Activated CD8-positive, alpha-beta T cell treated with anti-CD3 and anti-CD28 coated beads for 36 hours (primary cell): Measurements from ENCODE around the gene HBP1. TPM values are rescaled to one million over a fixed set of nuclear protein-coding genes. Genes with fewer than 3 reads are reported as not detected.

Experiments
- ATAC-seq: fragments of 200-7000 bp; cut with Tn5 transposase; one replicate; pipeline ENCODE4 v1.10.0; 2021; ENCODE audit warnings: mild to moderate bottlenecking, moderate library complexity
- CTCF ChIA-PET: fragments of 350-600 bp; sonication (Branson Sonifier 250); formaldehyde crosslinking; loops from one replicate; lab custom pipeline; 2021; ENCODE audit warnings: antibody characterized with exemption; lab: Charles Lee
- POLR2A ChIA-PET: fragments of 350-600 bp; sonication (Branson Sonifier 250); formaldehyde crosslinking; loops from one replicate; lab custom pipeline; 2021; ENCODE audit warnings: antibody characterized with exemption; lab: Charles Lee
- DNase-seq: peaks from one replicate; pipeline ENCODE4 v3.0.0-alpha.2; 2020
- H3K27ac Mint-ChIP-seq: one replicate; pipeline ENCODE4 v1.8.0; 2021; ENCODE audit warnings: mild to moderate bottlenecking, mixed read lengths
- H3K27me3 Mint-ChIP-seq: one replicate; pipeline ENCODE4 v1.8.0; 2021; ENCODE audit warnings: mixed read lengths
- H3K36me3 Mint-ChIP-seq: one replicate; pipeline ENCODE4 v1.8.0; 2021; ENCODE audit warnings: low read depth, mixed read lengths
- H3K4me1 Mint-ChIP-seq: one replicate; pipeline ENCODE4 v1.8.0; 2021; ENCODE audit warnings: low read depth, mixed read lengths
- H3K4me3 Mint-ChIP-seq: one replicate; pipeline ENCODE4 v1.8.0; 2021; ENCODE audit warnings: mild to moderate bottlenecking, moderate library complexity, mixed read lengths
- H3K9me3 Mint-ChIP-seq: one replicate; pipeline ENCODE4 v1.8.0; 2021; ENCODE audit warnings: mixed read lengths
- CTCF ChIP-seq: fragments of 200-600 bp; IDR thresholded peaks from one replicate; pipeline ENCODE4 v1.8.0; 2022; ENCODE audit warnings: antibody characterized with exemption, mild to moderate bottlenecking
- intact Hi-C: fragments of 100-400 bp; cut with micrococcal nuclease; formaldehyde crosslinking; loops from one replicate; pipeline ENCODE4 v1.10.0; 2022
- total RNA-seq, 2 experiments: library from RNA; stranded (reverse); gene quantifications; one replicate each; pipeline ENCODE4 v1.2.3, GENCODE V29; 2021

Gene HBP1
- total RNA-seq, 2 experiments from 2014 or later, result 23.8 to 30.5 TPM

GRCh38 chr7:107230334-107230733, 61.5 kb downstream of the HBP1 start:
- H3K4me1 Mint-ChIP-seq, result no peaks in the 10 kb centered on the region
- H3K27me3 Mint-ChIP-seq, result no peaks in the 10 kb centered on the region
- H3K27ac Mint-ChIP-seq, result no peak overlapping the region
- no peak for TF ChIP-seq CTCF
- DNase-seq, result no peak
- no peaks in the 10 kb centered on the region for H3K9me3 Mint-ChIP-seq
- intact Hi-C loops, result no loop called here
- ChIA-PET POLR2A (no interaction called here), CTCF (no interaction called here)
- peaks cover 6% of the 10 kb centered on the region for H3K36me3 Mint-ChIP-seq
- no peak overlapping the region for H3K4me3 Mint-ChIP-seq
- ATAC-seq, result no peak

GRCh38 chr7:107232568-107233090, 63.8 kb downstream of the HBP1 start:
- intact Hi-C loops, result no loop called here
- ATAC-seq, result no peak
- Mint-ChIP-seq H3K4me1 (no peaks in the 10 kb centered on the region), H3K27me3 (no peaks in the 10 kb centered on the region), H3K4me3 (no peak overlapping the region), H3K36me3 (peaks cover 6% of the 10 kb centered on the region), H3K9me3 (no peaks in the 10 kb centered on the region), H3K27ac (no peak overlapping the region)
- DNase-seq, result no peak
- ChIA-PET CTCF (no interaction called here), POLR2A (no interaction called here)
- TF ChIP-seq CTCF, result no peak

- Mint-ChIP-seq H3K27ac (no peak overlapping the region), H3K4me3 (no peak overlapping the region), H3K36me3 (peaks cover 5% of the 10 kb centered on the region), H3K27me3 (no peaks in the 10 kb centered on the region), H3K9me3 (no peaks in the 10 kb centered on the region), H3K4me1 (no peaks in the 10 kb centered on the region)
- DNase-seq (no peak), ATAC-seq (no peak)
- no peak for TF ChIP-seq CTCF
- ChIA-PET POLR2A (no interaction called here), CTCF (no interaction called here)
- intact Hi-C loops, result no loop called here
These were observed 64.4 kb downstream of the HBP1 start for GRCh38 chr7:107233174-107233573.

- Mint-ChIP-seq H3K27me3 (no peaks in the 10 kb centered on the region), H3K4me3 (no peak overlapping the region), H3K4me1 (no peaks in the 10 kb centered on the region)
These were observed 65.2 kb downstream of the HBP1 start for GRCh38 chr7:107233981-107234380.

GRCh38 chr7:107234436-107234835, 65.6 kb downstream of the HBP1 start:
- intact Hi-C loops, result no loop called here
- no peak for ATAC-seq
- Mint-ChIP-seq H3K4me1 (no peaks in the 10 kb centered on the region), H3K9me3 (no peaks in the 10 kb centered on the region), H3K4me3 (no peak overlapping the region), H3K36me3 (peaks cover under 1% of the 10 kb centered on the region), H3K27ac (no peak overlapping the region), H3K27me3 (no peaks in the 10 kb centered on the region)
- ChIA-PET POLR2A (no interaction called here), CTCF (no interaction called here)
- TF ChIP-seq CTCF, result no peak
- no peak for DNase-seq

More at GRCh38 chr7:107233981-107234380, 65.2 kb downstream of the HBP1 start:
- H3K27ac Mint-ChIP-seq, result no peak overlapping the region
- no peaks in the 10 kb centered on the region for H3K9me3 Mint-ChIP-seq
- ATAC-seq (no peak), DNase-seq (no peak)
- ChIA-PET CTCF (no interaction called here), POLR2A (no interaction called here)
- TF ChIP-seq CTCF, result no peak
- intact Hi-C loops, result no loop called here
- H3K36me3 Mint-ChIP-seq, result peaks cover under 1% of the 10 kb centered on the region
